BJ (cell line): ENCODE measurements around the gene OSBPL6. TPM values are rescaled to one million over a fixed set of nuclear protein-coding genes. Genes with fewer than 3 reads are reported as not detected.
"Not testable (repeated sequence)": the region's sequence is repeated elsewhere in the genome, so short reads cannot be mapped to it uniquely, and the experiment has no call there.

ENCODE experiments used
- CTCF ChIA-PET: fragments of 350-600 bp; formaldehyde crosslinking; extraction: SDS; loops from one replicate; lab custom pipeline; 2021; ENCODE audit warnings: antibody characterized with exemption, inconsistent platforms; lab: Yijun Ruan, JAX
- POLR2A ChIA-PET: fragments of 300-600 bp; sonication (Branson Sonifier 250); formaldehyde crosslinking; extraction: SDS; loops from one replicate; lab custom pipeline; 2021; ENCODE audit warnings: antibody characterized with exemption; lab: Charles Lee
- DNase-seq: peaks from one replicate; pipeline ENCODE4 v3.0.0-alpha.2; 2011; ENCODE audit warnings: low read depth
- H3K27me3 ChIP-seq: 2 replicates; pipeline ENCODE4 v1.6.0; 2011; ENCODE audit warnings: low read length; ENCODE audit not compliant: control insufficient read depth, insufficient read depth
- H3K36me3 ChIP-seq: 2 replicates; pipeline ENCODE4 v1.5.1; 2011; ENCODE audit warnings: low read length; ENCODE audit not compliant: control insufficient read depth, insufficient read depth
- H3K4me3 ChIP-seq: 2 replicates; pipeline ENCODE4 v1.5.1; 2011; ENCODE audit warnings: low read depth, mild to moderate bottlenecking, control low read depth, low read length
- CTCF ChIP-seq: IDR thresholded peaks from 2 replicates; pipeline ENCODE4 v1.5.1; 2011; ENCODE audit warnings: low read depth, mild to moderate bottlenecking, control low read depth, inconsistent platforms, low read length, moderate library complexity; ENCODE audit not compliant: insufficient read depth
- polyA plus RNA-seq: library from polyadenylated mRNA; depleted of rRNA; stranded (reverse); fragments of >200 nt; gene quantifications from 2 replicates; pipeline ENCODE4 v1.2.3, GENCODE V29; 2011

The OSBPL6 gene
- polyA plus RNA-seq, 1 experiment: 3.7 TPM

- H3K4me3 ChIP-seq: no peak overlapping the region
- no peak for DNase-seq
- ChIA-PET POLR2A (no interaction called here), CTCF (no interaction called here)
- no peak for TF ChIP-seq CTCF
- H3K36me3 ChIP-seq: no peaks in the 10 kb centered on the region
- H3K27me3 ChIP-seq: no peaks in the 10 kb centered on the region
Observed at GRCh38 chr2:178197791-178198190, 3.5 kb downstream of the OSBPL6 start.

DNA sequence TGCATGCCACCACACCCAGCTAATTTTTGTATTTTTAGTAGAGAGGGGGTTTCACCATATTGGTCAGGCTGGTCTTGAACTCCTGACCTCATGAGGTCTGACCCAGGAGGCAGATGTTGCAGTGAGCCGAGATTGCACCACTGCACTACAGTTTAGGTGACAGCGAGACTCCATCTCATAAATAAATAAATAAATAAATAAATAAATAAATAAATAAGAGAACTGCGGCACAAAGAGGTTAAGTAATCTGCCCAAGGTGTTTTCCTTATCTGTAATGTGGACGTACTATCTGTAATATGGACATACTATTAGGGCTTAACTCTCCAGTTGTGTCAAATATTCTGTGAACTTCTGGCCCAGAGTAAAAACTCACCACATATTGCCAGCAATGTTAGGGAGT is 4.1 kb downstream of the OSBPL6 start:
- DNase-seq, POLR2A ChIA-PET, H3K4me3 ChIP-seq, H3K27me3 ChIP-seq, H3K36me3 ChIP-seq: not testable (repeated sequence)
- CTCF ChIA-PET: interaction anchor here (1.6 kb wide), 1 partner anchor 10 kb away, joined by 9 read pairs; no protein-coding TSS in a partner anchor

DNA sequence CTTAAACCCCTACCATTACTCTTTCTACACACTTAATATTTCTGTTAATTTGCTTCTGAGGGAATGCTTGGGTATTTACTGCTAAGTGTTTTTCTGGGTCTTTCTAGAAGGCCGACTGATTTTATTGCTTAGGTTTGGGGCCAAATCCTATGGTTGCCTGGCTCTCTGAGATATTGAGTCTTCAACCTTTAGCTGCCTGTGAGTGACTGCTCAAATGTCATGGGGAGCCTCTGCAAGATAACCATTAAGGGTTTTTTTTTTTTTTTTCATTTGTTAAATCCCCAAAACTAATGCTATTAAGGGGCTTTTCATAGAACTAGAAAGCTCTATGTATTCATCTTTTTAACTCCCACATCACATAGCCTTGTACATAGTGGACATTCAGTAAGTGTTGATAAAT is 5.0 kb downstream of the OSBPL6 start:
- ChIA-PET CTCF (interaction anchor here (1.6 kb wide), 1 partner anchor 9 kb away, joined by 9 read pairs; no protein-coding TSS in a partner anchor), POLR2A (no interaction called here)
- Histone ChIP-seq H3K27me3 (no peaks in the 10 kb centered on the region), H3K36me3 (no peaks in the 10 kb centered on the region), H3K4me3 (no peak overlapping the region)
- no peak for DNase-seq
- no peak for TF ChIP-seq CTCF

DNA sequence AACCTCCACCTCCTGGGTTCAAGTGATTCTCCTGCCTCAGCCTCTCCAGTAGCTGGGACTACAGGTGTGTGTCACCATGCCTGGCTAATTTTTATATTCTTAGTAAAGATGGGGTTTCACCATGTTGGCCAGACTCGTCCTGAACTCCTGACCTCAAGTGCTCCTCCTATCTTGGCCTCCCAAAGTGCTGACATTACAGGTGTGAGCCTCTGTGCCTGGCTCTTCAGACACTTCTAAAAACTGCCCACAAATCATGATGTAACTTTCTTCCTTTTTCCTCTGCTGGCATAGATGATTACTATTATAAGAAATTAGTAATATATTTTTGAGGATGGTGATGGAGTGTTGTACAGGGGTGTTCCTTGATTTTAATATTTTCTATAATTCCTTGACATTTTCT is 6.0 kb downstream of the OSBPL6 start:
- CTCF ChIA-PET: interaction anchor here (1.6 kb wide), 1 partner anchor 8 kb away, joined by 9 read pairs; no protein-coding TSS in a partner anchor

GRCh38 chr2:178202927-178203326 is 8.6 kb downstream of the OSBPL6 start:
- no peak overlapping the region for H3K4me3 ChIP-seq
- no peaks in the 10 kb centered on the region for H3K36me3 ChIP-seq
- CTCF ChIA-PET: interaction anchor here (1.7 kb wide), 1 partner anchor 8 kb away, joined by 6 read pairs; the partner anchor contains the start of gene OSBPL6
- POLR2A ChIA-PET: no interaction called here
- DNase-seq: no peak
- no peak for TF ChIP-seq CTCF
- H3K27me3 ChIP-seq: no peaks in the 10 kb centered on the region

More for the DNA sequence above, 6.0 kb downstream of the OSBPL6 start:
- Histone ChIP-seq H3K36me3 (no peaks in the 10 kb centered on the region), H3K4me3 (no peak overlapping the region), H3K27me3 (no peaks in the 10 kb centered on the region)
- no peak for TF ChIP-seq CTCF
- DNase-seq: no peak
- POLR2A ChIA-PET: no interaction called here

DNA sequence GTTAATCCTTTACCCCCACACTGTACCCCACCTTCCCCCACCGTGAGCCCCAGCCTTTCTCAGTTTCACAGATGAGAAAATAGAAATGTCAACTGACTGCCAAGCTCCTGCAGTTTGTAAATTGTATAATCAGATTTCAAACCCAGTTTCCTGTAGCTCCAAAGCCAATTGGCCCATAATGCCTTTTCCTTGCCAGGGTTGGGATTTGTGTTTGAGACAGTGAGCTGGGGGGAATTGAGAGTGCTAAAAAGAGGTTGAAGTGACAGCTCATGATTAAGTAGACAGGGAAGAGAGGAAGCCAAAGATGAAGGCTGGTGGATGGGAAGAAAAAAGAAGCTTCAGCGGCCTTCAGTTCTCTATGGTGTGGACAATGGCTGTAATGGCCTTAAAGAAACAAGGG is 10.7 kb downstream of the OSBPL6 start:
- no peak for TF ChIP-seq CTCF
- CTCF ChIA-PET: no interaction called here
- POLR2A ChIA-PET: no interaction called here
- no peak overlapping the region for H3K4me3 ChIP-seq
- H3K27me3 ChIP-seq: no peaks in the 10 kb centered on the region
- DNase-seq: no peak
- no peaks in the 10 kb centered on the region for H3K36me3 ChIP-seq
